IMR-90 (cell line): ENCODE results near the gene TGFB2. TPM values are rescaled to one million over a fixed set of nuclear protein-coding genes. Genes with fewer than 3 reads are reported as not detected.

Experiments
- ATAC-seq: fragments of 200-7000 bp; cut with Tn5 transposase; 2 replicates; pipeline ENCODE4 v1.9.1; 2020; ENCODE audit warnings: low read depth, mild to moderate bottlenecking, moderate library complexity
- BruUV-seq: library from RNA; stranded (reverse); fragments of 400-500 nt; replicated peaks from 2 replicates; lab custom pipeline; 2021; lab: Mats Ljungman, UMichigan
- CTCF ChIA-PET: fragments of 300-600 bp; formaldehyde crosslinking; extraction: SDS; loops from one replicate; lab custom pipeline; 2021; ENCODE audit warnings: antibody characterized with exemption; lab: Yijun Ruan, JAX
- POLR2A ChIA-PET: fragments of 300-600 bp; sonication (Branson Sonifier 250); formaldehyde crosslinking; loops from one replicate; lab custom pipeline; 2022; ENCODE audit warnings: antibody characterized with exemption; ENCODE audit not compliant: unreplicated experiment; lab: Charles Lee
- DNase-seq: peaks from one replicate; pipeline ENCODE4 v3.0.0; 2013
- H2AFZ ChIP-seq: replicated peaks from 2 replicates; pipeline ENCODE3; 2013; ENCODE audit warnings: low read length, mild to moderate bottlenecking; ENCODE audit not compliant: poor library complexity
- H2AK5ac ChIP-seq: 2 replicates; pipeline ENCODE4 v1.6.1; 2013; ENCODE audit warnings: low read depth, low read length, inconsistent platforms
- H2AK9ac ChIP-seq: replicated peaks from 2 replicates; pipeline ENCODE3; 2013; ENCODE audit warnings: mild to moderate bottlenecking, low read depth, low read length, moderate library complexity; ENCODE audit not compliant: poor library complexity
- H2BK120ac ChIP-seq: 2 replicates; pipeline ENCODE4 v1.6.1; 2013; ENCODE audit warnings: low read depth, low read length, inconsistent platforms
- H2BK15ac ChIP-seq: 3 replicates; pipeline ENCODE4 v1.6.1; 2013; ENCODE audit warnings: low read depth, low read length, inconsistent platforms
- H2BK20ac ChIP-seq: 2 replicates; pipeline ENCODE4 v1.6.1; 2013; ENCODE audit warnings: low read depth, mild to moderate bottlenecking, inconsistent platforms, low read length, moderate library complexity
- H2BK5ac ChIP-seq: 2 replicates; pipeline ENCODE4 v1.6.1; 2013; ENCODE audit warnings: mild to moderate bottlenecking, low read depth, low read length, inconsistent platforms; ENCODE audit not compliant: poor library complexity, severe bottlenecking
- H3K14ac ChIP-seq: replicated peaks from 2 replicates; pipeline ENCODE4 v1.6.1; 2013; ENCODE audit warnings: low read depth, low read length, inconsistent platforms
- H3K18ac ChIP-seq: 2 replicates; pipeline ENCODE4 v1.6.1; 2013; ENCODE audit warnings: low read depth, low read length, control low read depth
- H3K23ac ChIP-seq: 2 replicates; pipeline ENCODE4 v1.6.1; 2013; ENCODE audit warnings: low read depth, low read length, inconsistent platforms
- H3K27ac ChIP-seq: 2 replicates; pipeline ENCODE4 v1.5.1; 2013; ENCODE audit warnings: mild to moderate bottlenecking, control low read depth, low read length; ENCODE audit not compliant: insufficient read depth
- H3K27me3 ChIP-seq: 2 replicates; pipeline ENCODE4 v1.6.1; 2013; ENCODE audit warnings: low read length; ENCODE audit not compliant: control insufficient read depth, insufficient read depth
- H3K36me3 ChIP-seq: 2 replicates; pipeline ENCODE4 v1.6.1; 2013; ENCODE audit warnings: low read length, mixed read lengths; ENCODE audit not compliant: control insufficient read depth, insufficient read depth
- H3K4ac ChIP-seq: 2 replicates; pipeline ENCODE4 v1.6.1; 2013; ENCODE audit warnings: low read depth, low read length, inconsistent platforms
- H3K4me1 ChIP-seq: 2 replicates; pipeline ENCODE4 v1.6.1; 2013; ENCODE audit warnings: low read length, mixed read lengths; ENCODE audit not compliant: control insufficient read depth, insufficient read depth
- H3K4me2 ChIP-seq: 2 replicates; pipeline ENCODE4 v1.6.1; 2013; ENCODE audit warnings: low read depth, mild to moderate bottlenecking, control low read depth, low read length, moderate library complexity
- H3K4me3 ChIP-seq: 2 replicates; pipeline ENCODE4 v1.5.1; 2013; ENCODE audit warnings: low read depth, mild to moderate bottlenecking, control low read depth, low read length, moderate library complexity; ENCODE audit not compliant: insufficient read depth
- H3K56ac ChIP-seq: 2 replicates; pipeline ENCODE4 v1.6.1; 2013; ENCODE audit warnings: low read length, inconsistent platforms; ENCODE audit not compliant: insufficient read depth; ENCODE audit errors: extremely low read depth
- H3K79me1 ChIP-seq, 2 experiments: 2 replicates each; pipeline ENCODE4 v1.6.1; 2013; ENCODE audit warnings: low read length in 2 of 2, inconsistent platforms in 1 of 2, low read depth in 1 of 2
- H3K9ac ChIP-seq: 2 replicates; pipeline ENCODE4 v1.6.1; 2013; ENCODE audit warnings: low read depth, low read length, control low read depth
- H3K9me1 ChIP-seq: 2 replicates; pipeline ENCODE4 v1.6.1; 2013; ENCODE audit warnings: low read length, inconsistent platforms; ENCODE audit not compliant: insufficient read depth
- H3K9me3 ChIP-seq: 2 replicates; pipeline ENCODE4 v1.6.1; 2013; ENCODE audit warnings: low read length; ENCODE audit not compliant: control insufficient read depth, insufficient read depth
- H4K20me1 ChIP-seq: 2 replicates; pipeline ENCODE4 v1.6.1; 2013; ENCODE audit warnings: low read length, inconsistent platforms; ENCODE audit not compliant: insufficient read depth
- H4K5ac ChIP-seq: 2 replicates; pipeline ENCODE4 v1.6.1; 2013; ENCODE audit warnings: mild to moderate bottlenecking, low read depth, low read length, control low read depth
- H4K8ac ChIP-seq, 2 experiments: 2 replicates each; pipeline ENCODE4 v1.6.1; 2013; ENCODE audit warnings: low read depth in 2 of 2, low read length in 2 of 2, control low read depth in 1 of 2, inconsistent platforms in 1 of 2
- H4K91ac ChIP-seq: 2 replicates; pipeline ENCODE4 v1.6.1; 2013; ENCODE audit warnings: low read depth, low read length, inconsistent platforms; ENCODE audit not compliant: insufficient read depth
- BHLHE40 ChIP-seq: fragments of 150-350 bp; IDR thresholded peaks from 2 replicates; pipeline ENCODE4 v1.6.1; 2016; ENCODE audit warnings: mild to moderate bottlenecking, low read depth, low read length
- CEBPB ChIP-seq: IDR thresholded peaks from 2 replicates; pipeline ENCODE4 v1.6.1; 2012; ENCODE audit warnings: low read depth, low read length, improper control_type of control experiment
- CHD1 ChIP-seq: IDR thresholded peaks from 2 replicates; pipeline ENCODE4 v1.6.1; 2012; ENCODE audit warnings: low read depth, low read length, improper control_type of control experiment
- MAZ ChIP-seq: IDR thresholded peaks from 2 replicates; pipeline ENCODE4 v1.6.1; 2012; ENCODE audit warnings: low read depth, mild to moderate bottlenecking, low read length, improper control_type of control experiment, moderate library complexity, borderline replicate concordance
- MXI1 ChIP-seq: IDR thresholded peaks from 2 replicates; pipeline ENCODE4 v1.6.1; 2012; ENCODE audit warnings: low read depth, mild to moderate bottlenecking, low read length, moderate library complexity, borderline replicate concordance
- NFE2L2 ChIP-seq: fragments of 150-350 bp; IDR thresholded peaks from 2 replicates; pipeline ENCODE4 v1.6.1; 2016; ENCODE audit warnings: low read depth, mild to moderate bottlenecking, low read length
- RAD21 ChIP-seq: IDR thresholded peaks from 2 replicates; pipeline ENCODE4 v1.6.1; 2012; ENCODE audit warnings: low read length, improper control_type of control experiment
- RCOR1 ChIP-seq: IDR thresholded peaks from 2 replicates; pipeline ENCODE4 v1.6.1; 2012; ENCODE audit warnings: mild to moderate bottlenecking, low read length, improper control_type of control experiment; ENCODE audit not compliant: insufficient replicate concordance
- RFX5 ChIP-seq: IDR thresholded peaks from 2 replicates; pipeline ENCODE4 v1.8.0; 2012; ENCODE audit warnings: low read depth, mild to moderate bottlenecking, low read length, moderate library complexity
- SMC3 ChIP-seq: fragments of 150-350 bp; IDR thresholded peaks from 2 replicates; pipeline ENCODE4 v1.6.1; 2016; ENCODE audit warnings: low read depth, mild to moderate bottlenecking, antibody characterized with exemption, low read length, moderate library complexity
- USF2 ChIP-seq: fragments of 150-350 bp; IDR thresholded peaks from 2 replicates; pipeline ENCODE4 v1.6.1; 2017; ENCODE audit warnings: mild to moderate bottlenecking, antibody characterized with exemption, low read length, low read depth
- WGBS, 2 experiments: methylation state at CpG; one replicate each; pipeline versions ENCODE4 v1.1.5 to v1.1.7; 2013; ENCODE audit warnings: missing lambda C conversion rate in 2 of 2; ENCODE audit not compliant: insufficient read length in 1 of 2; ENCODE audit errors: extremely low coverage in 2 of 2; 5-methylcytosine and 5-hydroxymethylcytosine counted together
- dilution Hi-C: fragments of 300-500 bp; cut with HindIII; formaldehyde crosslinking; loops from one replicate; pipeline ENCODE4 v1.14.3; 2018; ENCODE audit warnings: low sequenced_read_pairs; ENCODE audit not compliant: unreplicated experiment
- in situ Hi-C: fragments of 300-500 bp; cut with MboI; formaldehyde crosslinking; loops from 3 replicates; pipeline ENCODE4 v1.14.3; 2019; ENCODE audit warnings: low sequenced_read_pairs, inconsistent platforms, mixed read lengths
- intact Hi-C: fragments of 100-400 bp; cut with micrococcal nuclease; formaldehyde crosslinking; loops from 2 replicates; pipeline ENCODE4 v1.10.0; 2022
- polyA plus RNA-seq, 3 experiments: library from polyadenylated mRNA; depleted of rRNA; stranded (reverse); fragments of >200 nt; gene quantifications; 2 replicates each; pipeline ENCODE4 v1.2.3, GENCODE V29; 2012; ENCODE audit warnings: low replicate concordance in 1 of 3
- total RNA-seq: library from RNA; depleted of rRNA; stranded (reverse); fragments of >200 nt; gene quantifications from 2 replicates; pipeline ENCODE4 v1.2.3, GENCODE V29; 2012
- TF ChIP-seq, protein P1 (sequence below): conservative IDR thresholded peaks from 2 replicates; pipeline ENCODE4 v1.5.1; 2012; ENCODE audit warnings: mild to moderate bottlenecking, low read depth, low read length, improper control_type of control experiment

The TGFB2 gene
- total and polyA plus RNA-seq, 2 of the 4 experiments (the other 2 are of a cell fraction), result 3.7 to 3.8 TPM

- ATAC-seq (no peak), DNase-seq (no peak)
- Histone ChIP-seq H3K4me1 (0 out of 2 replicates have a peak, but pooled peaks cover 1% of the 10 kb centered on the region), H3K27me3 (no peaks in the 10 kb centered on the region), H3K79me1 (peaks cover 23 to 32% of the 10 kb centered on the region in 2 experiments), H4K91ac (no peak overlapping the region), H3K4ac (no peak overlapping the region), H2AK5ac (no peak overlapping the region), H2AFZ (no peak overlapping the region), H3K4me3 (no peak overlapping the region), H3K4me2 (no peak overlapping the region), H3K18ac (no peak overlapping the region), H4K5ac (no peak overlapping the region), H3K27ac (no peak overlapping the region), H3K36me3 (peaks cover 2% of the 10 kb centered on the region), H2BK20ac (no peak overlapping the region), H2AK9ac (no peak overlapping the region), H2BK5ac (no peak overlapping the region), H3K14ac (no peak overlapping the region), H2BK120ac (no peak overlapping the region), H3K9me3 (no peaks in the 10 kb centered on the region), H4K20me1 (no peaks in the 10 kb centered on the region), H3K56ac (no peak overlapping the region), H3K9ac (no peak overlapping the region), H3K23ac (no peak overlapping the region), H2BK15ac (no peak overlapping the region), H4K8ac (no peak overlapping the region), H3K9me1 (no peaks in the 10 kb centered on the region)
- intact Hi-C loops (no loop called here), in situ Hi-C loops (no loop called here), dilution Hi-C loops (no loop called here)
- CTCF ChIA-PET, result interaction anchor here (1.2 kb wide), 1 partner anchor 16 kb away, joined by 4 read pairs; no protein-coding TSS in a partner anchor
- no peak for TF ChIP-seq MXI1
- no peak for TF ChIP-seq RAD21
- no peak for TF ChIP-seq CHD1
- TF ChIP-seq USF2, result no peak
- TF ChIP-seq BHLHE40, result no peak
- TF ChIP-seq RFX5, result no peak
- TF ChIP-seq CEBPB, result no peak
- no peak for TF ChIP-seq RCOR1
- no peak for TF ChIP-seq NFE2L2
- no peak for TF ChIP-seq SMC3
- TF ChIP-seq MAZ, result no peak
- TF ChIP-seq, protein P1, sequence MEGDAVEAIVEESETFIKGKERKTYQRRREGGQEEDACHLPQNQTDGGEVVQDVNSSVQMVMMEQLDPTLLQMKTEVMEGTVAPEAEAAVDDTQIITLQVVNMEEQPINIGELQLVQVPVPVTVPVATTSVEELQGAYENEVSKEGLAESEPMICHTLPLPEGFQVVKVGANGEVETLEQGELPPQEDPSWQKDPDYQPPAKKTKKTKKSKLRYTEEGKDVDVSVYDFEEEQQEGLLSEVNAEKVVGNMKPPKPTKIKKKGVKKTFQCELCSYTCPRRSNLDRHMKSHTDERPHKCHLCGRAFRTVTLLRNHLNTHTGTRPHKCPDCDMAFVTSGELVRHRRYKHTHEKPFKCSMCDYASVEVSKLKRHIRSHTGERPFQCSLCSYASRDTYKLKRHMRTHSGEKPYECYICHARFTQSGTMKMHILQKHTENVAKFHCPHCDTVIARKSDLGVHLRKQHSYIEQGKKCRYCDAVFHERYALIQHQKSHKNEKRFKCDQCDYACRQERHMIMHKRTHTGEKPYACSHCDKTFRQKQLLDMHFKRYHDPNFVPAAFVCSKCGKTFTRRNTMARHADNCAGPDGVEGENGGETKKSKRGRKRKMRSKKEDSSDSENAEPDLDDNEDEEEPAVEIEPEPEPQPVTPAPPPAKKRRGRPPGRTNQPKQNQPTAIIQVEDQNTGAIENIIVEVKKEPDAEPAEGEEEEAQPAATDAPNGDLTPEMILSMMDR, result no peak
- no CpG with 5 or more reads among the region's 2 CpGs for WGBS, 2 experiments
- BruUV-seq, result no TSS peak
- POLR2A ChIA-PET, result no interaction called here
These were observed 49.0 kb upstream of the TGFB2 start for GRCh38 chr1:218296162-218296561.
